GM18861 (cell line): Measurements from ENCODE around the gene BBIP1.

Experiments
- ATAC-seq: cut with Tn5 transposase; IDR thresholded peaks from one replicate; pipeline ENCODE4 v1.9.1; 2021; ENCODE audit not compliant: unreplicated experiment

The BBIP1 gene

GRCh38 chr10:110863956-110864355 lies 55.0 kb downstream of the BBIP1 start:
- no peak for ATAC-seq

- ATAC-seq: no peak
These were observed 55.6 kb downstream of the BBIP1 start for GRCh38 chr10:110863361-110863760.

- ATAC-seq: no peak
These were observed 56.0 kb downstream of the BBIP1 start for GRCh38 chr10:110862961-110863360.

DNA sequence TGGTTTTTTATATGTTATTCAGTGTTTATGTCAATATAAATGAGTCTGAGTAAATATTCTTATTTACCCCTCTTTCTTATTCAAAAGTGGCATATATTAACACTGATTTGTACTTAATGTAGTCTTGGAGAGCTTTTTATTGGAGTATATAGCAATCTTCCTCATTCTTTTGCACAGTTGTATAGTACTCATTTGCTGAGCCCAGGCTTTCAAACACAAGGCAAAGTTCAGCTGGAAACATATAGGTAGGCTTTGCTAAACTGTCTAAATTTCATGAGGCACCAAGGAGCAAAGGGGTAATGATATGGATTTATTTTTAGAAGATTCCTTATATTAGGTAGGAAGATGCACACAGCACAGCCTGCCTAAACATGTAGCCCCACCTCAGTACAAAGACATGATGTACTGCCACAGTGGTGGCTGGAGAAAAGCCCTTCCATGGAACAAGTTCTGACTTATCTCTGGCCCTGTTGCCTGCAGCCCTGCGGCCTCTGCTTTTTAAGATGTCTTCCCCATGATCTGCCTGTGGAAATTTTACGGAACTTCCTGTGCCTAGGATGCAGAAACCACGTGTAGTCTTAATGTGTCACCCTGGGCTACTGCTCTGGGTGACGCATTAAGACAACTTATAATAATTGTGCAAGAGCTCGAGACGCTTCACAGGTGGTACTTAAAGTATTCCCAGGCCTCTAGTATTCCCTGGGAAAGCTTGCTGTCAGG lies 56.9 kb downstream of the BBIP1 start:
- no peak for ATAC-seq

GRCh38 chr10:110861476-110861875 lies 57.5 kb downstream of the BBIP1 start:
- no peak for ATAC-seq

DNA sequence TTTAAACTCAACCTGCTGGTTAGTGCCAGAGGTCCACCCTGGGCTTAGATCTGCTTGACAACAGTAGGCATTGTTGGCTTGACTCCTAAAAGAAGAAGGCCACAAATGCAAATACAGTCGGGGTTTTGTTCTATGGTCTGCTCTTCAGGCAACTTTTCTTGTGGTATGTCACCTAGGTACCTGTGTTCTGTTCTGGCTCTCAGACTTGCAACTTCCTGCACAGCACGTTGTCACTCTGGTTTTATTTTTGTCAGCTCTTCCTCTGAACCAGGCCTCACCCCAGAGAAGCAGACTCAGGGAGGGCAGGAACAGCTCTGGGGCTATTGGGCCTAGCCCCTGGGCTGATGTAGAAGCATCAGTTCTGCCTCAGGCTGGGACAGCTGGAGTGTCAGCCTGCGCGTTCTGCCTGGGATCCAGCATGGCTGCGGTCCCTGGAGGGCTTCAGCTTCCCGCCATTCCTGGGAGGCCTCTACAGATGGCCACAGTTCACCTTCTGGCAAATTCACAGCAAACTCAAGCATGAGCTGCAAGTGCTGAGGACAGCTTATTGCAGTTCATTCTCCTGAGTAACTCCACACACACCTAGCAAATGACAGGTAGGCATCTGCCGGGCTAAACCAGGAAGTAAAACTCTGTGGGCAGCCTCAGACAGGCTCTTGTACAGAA lies 58.3 kb downstream of the BBIP1 start:
- ATAC-seq: peak; percentile 44

GRCh38 chr10:110859973-110860376 lies 59.0 kb downstream of the BBIP1 start:
- no peak for ATAC-seq

DNA sequence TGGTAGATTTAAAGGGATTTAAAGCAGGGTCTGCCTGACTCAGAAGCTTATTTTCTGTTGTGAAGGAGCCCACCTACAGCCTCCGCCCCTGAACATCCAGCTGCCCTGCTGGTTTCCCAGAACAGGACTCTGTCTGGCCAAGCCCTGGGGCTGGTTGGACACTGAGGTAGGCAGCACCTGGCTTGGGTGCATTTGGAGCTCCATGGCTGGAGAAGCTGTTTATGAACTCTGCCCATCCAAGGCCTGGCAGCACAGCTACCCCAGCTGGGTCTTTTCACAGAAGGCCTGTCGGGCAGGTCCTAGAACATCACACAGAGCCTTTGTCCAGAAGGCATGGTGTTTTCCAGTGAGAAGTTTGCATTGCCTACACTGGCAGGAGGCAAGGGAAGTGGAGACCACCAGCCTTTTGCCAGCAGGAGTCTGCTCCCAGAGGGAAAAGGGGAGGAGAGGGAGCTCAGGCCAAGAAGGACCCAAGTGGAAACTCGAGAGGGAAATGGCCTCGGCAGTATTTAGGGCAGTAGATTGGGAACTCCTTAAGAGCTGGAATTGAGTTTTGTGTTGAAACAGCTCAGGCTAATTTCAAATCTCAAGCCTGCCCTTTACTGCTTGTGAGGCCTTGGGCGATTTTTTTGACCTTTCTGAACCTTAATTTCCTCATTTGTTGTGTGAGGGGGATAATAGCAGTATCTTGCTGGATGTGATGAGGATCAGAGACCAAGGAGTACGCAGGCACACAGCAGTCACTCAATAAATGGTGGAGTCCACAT lies 59.6 kb downstream of the BBIP1 start:
- no peak for ATAC-seq

DNA sequence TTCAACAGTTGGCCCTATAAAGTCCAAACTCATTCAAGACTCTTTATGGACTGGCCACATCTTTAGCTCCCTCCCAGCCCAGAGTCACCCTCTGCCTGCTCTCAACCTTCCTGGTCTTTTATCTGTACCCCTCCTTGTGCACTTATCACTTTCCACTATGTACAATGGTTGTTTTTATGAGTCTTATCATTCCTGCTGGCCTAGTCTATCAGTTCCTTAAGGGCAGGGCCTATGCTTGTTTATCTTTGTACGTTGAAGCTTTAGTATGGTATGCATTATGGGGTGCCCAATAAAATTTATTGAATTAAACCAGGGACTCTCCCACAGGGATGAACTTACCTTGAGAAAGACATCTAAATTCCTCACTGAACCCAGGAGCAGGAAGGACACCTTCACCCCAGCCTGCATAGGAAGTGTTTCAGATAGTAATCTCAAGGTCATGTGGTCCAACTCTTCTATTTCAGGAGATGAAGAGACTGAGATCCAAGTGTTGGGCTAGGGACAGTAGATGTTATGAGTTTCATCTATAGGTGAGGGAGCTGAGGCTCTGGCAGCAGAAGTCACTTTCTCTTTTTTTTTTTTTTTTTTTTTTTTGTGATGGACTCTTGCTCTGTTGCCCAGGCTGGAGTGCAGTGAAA lies 60.6 kb downstream of the BBIP1 start:
- no peak for ATAC-seq

DNA sequence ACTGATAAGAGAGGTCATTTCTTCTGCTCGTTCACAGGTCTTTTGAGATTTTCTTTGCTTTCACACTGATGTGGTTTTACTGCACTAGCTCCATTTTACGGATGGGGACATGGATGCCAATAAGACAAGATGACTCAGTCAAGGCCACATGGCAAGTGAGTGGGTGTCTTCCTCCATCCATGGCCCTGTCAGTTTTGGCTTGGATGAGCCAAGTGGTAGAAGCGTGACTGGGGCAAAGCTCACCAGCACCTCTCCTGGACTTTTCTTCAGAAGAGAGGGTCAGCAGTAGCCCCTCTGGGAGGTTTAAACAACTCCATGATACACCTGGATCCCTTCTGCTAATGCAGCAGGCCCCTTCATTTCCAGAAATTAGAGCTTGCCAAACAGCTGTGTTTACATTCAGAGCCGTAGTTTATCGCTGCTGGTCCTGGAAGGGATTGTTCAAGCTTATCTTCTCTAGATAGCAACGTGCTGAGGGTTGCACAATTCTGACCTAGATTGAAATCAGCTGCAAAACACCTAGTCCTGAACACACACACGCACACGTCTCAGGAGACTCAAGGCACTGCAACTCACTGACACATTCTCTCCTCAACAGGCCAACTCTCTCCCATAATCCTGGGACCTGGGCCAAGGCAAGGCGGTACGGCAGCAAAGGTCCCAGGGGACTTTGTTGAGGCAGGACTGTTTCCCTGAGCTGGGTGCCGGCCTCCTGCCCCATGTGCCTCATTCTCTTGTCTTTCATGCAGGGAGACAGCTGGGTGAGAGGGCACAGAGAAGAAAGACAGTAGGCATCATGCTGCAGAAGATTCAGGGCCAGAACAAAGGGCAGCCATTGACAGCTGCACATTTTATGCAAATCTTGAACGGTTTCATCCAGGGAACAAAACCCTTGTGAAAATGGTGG lies 61.5 kb downstream of the BBIP1 start:
- peak; percentile 40 for ATAC-seq

DNA sequence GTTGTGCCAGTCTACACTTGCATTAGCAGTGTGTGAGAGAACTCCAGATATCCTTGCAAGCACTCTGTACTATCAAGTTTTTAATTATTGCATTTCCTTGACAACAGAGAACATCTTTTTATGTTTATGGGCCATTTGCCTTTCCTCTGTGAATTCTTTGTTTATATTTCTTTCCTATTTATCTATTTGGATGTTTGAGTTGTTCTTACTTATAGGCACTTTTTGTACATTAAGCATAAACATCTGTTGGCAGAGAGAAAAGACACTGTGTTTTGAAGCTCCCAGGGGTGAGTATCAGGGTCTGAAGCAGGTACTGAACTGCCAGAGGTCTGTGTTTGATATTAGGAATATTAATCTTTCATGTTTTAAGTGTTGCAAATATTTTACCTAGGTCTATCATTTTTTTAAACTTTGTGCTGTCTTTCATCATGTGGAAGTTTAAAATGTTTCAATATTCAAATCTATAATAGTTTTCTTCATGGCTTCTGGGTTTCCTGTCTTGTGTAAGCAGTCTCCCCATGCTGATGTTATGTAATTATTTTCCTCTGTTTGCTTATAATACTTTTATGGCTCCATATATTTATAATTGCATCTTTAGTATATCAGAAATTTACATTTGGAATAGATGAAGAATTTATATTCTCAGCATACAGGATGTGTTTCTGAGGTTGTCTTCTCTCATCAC lies 64.9 kb downstream of the BBIP1 start:
- no peak for ATAC-seq

- ATAC-seq: no peak
These were observed 66.0 kb downstream of the BBIP1 start for GRCh38 chr10:110852947-110853346.

DNA sequence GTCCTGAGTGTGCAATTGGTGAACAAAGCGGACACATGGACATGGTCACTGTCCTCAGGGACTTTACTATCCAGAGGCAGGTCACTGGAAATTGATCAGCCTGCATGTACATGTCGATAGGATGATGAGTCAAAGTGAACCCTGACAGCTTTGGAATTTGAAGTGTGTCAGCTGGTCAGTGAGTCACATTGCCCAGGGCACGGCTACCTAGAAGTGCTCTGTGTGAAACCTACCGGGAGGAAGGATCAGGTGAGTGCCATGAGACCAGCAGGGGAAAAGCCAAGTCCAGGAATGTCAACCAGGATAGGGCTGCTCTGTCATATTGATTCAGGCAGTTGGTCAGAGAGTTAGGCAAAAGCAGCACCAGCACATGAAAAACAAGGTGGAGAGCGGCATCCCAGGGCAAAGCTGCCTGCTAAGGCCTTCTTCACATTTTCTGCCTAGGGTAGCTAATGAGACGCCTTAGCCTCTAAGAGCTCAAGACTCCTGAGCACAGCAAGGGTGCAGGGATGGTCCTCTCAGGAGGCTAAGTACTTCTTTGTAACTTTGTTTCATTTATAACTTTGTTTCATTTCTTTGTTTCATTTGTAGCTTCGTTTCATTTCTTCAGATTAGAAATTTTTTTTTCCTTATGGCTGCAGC lies 66.6 kb downstream of the BBIP1 start:
- ATAC-seq: no peak

DNA sequence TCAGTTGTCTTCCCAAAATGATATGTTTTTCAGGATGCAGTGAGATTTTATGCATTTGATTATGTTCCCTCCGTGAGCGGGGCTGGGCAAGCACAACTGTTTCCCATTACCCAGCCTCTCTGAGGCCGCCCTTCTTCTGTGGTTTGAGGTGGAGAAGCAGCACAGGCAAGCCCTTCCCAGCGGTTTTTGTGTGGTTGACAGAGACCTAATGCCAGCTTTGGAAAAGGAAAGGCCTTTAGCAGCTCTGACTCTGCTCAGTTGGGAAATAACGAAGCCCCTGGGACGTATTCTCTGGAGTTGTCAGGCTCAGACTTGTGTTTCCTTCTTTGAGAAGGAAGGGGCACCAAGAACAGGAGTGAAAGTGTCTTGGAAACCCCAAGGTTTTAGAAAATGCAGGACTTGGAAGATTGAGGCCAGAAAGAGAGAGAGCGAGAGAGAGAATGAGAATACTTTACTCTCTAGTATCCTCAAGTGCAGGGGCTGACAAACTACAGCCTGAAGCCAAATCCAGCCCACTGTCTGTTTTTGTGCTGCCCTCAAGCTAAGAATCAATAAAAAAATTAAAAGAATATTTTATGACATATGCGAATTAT lies 67.9 kb downstream of the BBIP1 start:
- ATAC-seq: no peak

DNA sequence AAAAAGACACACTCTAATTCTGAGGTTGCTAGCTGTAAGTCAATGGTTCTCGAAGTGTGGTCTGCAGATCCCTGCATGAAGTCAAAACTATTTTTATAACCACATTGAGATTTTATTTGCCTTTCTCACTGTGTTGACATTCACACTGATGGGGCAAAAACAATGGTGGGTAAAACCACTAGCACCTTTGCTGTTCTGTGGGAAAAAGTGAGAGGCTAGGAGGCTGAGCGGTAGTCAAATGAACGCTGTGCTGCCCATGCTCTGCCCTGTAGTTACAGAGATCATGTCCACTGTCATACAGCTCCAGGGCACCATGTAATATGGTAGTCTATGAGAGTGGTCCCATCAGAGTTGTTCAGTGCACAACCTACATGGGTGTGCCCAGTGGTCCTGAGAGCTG lies 68.9 kb downstream of the BBIP1 start:
- no peak for ATAC-seq
